NCI-H146 treated with DMSO at 0.1 percent for 48 hours (cell line): Measurements from ENCODE around the gene ENTPD7.
"Not testable (repeated sequence)": the region's sequence is repeated elsewhere in the genome, so short reads cannot be mapped to it uniquely, and the experiment has no call there.

Source experiments
- DNase-seq: peaks from one replicate; lab custom pipeline; 2025; ENCODE audit not compliant: unreplicated experiment; lab: John Stamatoyannopoulos, UW

ENTPD7 gene

GRCh38 chr10:99659031-99659867, at the start of gene ENTPD7:
ENTPD7 (plus strand) TSS chr10:99659509; CDS start chr10:99659957, 448 bp downstream.
- peak; percentile 92 for DNase-seq

DNA sequence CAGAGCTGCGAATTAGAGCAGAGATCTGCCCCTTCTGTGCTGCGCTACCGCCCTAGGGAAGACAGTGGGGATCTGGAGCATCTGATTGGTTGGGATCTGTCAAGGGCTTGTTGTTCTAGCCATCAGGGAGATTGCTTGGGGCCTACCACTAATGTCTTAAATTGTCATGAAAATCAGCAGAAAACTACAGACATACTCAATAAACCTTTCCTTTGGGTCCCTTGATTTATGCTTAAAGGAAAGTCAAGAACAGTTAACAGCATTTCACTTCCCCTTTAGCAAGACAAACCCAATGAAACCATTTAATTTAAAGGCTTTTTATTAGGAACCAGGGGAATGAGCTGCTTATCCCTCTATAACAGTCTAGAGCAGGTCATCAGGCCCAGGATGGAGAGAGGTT, 49.1 kb upstream of the ENTPD7 start:
- DNase-seq, result no peak

DNA sequence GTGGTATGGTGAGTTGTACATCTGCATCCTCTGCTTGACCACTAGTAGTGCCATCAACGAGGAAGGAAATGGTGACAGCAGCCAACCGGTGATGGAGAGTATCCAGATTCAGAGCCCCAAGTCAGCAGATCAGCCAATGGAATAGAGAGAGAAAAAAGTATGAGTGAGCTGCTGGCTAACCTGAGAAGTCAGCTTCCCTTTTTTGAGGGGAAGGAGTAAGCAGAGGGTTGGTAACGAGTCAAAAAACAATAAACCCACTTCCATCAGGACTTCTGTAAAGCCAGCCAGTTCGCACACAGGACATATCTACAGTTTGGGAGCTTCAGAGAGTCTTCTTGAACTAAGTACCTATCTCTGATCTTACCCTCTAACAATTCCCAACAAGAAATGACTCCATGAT, 48.0 kb upstream of the ENTPD7 start:
- DNase-seq, result no peak

DNA sequence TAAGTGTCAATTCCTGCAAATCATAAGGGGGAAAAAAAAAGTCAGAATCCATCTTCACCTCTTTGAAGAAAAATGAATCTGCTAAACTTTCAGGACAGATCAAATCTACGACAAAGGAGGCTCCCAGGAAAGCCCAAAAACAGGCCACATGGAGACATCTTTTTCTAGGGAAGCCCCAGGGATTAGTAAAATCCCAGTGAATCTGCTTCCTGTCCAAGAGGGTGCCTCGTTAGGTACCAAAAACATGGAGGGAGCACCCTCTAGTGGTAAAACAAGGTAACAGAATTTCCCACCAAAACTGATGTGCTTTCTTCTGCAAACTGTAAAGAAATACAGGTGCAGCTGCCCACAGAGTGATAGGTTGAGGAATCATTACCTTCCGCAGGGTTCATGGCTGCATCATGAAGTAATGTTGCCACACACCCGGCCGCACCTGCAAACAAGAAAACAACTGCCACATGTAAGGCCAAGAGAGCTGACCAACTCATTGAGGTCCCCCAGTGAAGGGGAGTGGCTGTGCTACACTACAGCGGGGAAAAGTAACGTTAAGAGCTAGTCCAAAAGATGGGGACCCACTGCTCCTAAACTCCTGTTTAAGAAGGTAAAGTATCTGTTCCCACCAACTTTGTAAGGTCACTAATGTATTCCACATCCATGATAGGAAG, 47.0 kb upstream of the ENTPD7 start:
- DNase-seq, result peak; percentile 39

DNA sequence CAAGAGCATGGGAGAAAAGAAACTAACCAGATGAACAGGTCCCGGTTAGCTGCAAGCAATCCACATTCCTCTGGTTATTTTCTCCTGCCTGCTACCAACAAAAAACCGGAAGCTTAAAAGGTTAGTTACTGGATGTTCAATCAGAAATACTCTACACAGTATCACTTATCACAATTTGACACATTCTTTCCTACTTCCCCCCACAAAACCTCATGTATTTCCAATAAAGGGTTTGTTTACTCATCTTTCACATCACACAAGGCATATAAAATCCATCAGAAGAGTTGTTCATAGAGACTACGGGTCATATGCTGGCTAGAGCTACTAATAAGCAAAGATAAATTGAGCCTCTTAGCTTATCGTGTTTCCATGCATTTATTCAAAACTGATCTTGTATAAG, 43.9 kb upstream of the ENTPD7 start:
- no peak for DNase-seq

DNA sequence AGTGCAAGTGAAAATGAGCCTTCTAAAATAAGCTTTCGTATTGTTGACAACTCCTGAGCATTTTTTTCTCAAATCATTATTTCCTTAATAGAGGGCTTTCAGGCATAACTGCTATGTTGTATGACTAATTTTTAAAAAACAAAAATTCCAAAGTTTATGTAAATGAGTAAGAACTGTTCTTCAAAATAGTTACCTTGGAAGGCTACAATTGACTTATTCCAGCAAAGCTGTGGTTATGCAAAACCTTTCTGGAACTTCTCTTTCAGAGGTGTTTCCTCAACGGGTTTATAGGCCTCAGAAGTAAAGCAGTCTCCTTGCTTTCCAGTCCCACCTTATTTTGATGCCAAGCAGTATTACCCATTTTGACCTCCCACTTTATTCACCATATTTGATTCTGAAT, 41.6 kb upstream of the ENTPD7 start:
- DNase-seq, result no peak

GRCh38 chr10:99619090-99619800, 40.1 kb upstream of the ENTPD7 start:
- DNase-seq, result no peak

DNA sequence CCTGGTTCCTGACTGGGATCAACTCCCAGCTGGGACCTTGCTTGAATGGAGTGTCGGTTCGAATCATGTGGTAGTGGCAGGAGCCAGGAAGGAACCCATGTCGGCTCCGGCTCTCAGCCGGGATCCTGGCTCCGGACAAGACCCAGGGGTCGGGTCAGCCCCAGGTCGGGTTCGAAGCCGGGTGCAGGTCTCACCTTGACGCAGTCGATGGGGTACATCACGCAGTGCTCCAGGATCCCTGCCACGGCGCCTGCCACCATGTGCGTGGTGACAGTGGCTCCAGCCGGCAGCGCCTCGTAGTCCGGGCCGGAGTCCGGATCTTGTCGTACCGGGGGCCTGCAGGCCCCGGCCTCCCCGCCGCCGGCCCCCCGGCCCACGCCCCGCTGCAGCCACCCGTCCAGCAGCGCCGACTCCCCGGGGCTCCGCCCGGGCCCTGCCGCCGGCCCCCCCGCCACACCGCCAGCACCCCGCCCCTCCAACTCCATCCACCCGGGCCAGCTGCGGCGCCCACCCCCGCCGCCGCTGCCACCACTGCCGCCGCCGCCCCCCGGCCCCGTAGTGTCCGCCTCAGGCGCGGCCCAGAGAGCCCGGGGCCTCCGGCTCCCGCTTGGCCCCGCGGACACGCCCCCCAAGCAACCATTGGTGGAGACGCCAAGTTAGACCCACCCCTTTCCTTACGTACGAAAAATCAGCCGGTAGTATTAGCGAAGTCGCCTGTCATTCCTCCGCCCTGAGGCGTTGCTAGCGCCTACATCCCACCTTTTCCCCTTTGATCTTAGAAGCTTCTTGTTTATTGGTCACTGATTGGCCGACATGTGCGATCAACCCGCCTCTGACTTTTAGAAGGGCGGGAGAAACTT, 39.2 kb upstream of the ENTPD7 start, which contains the start of gene SLC25A28:
SLC25A28 (minus strand) TSS at position 589 of the 860 bp plus-strand sequence; CDS start at position 485, 104 bp downstream.
- peak; percentile 99 for DNase-seq

- peak; percentile 78 for DNase-seq
These were observed 38.4 kb upstream of the ENTPD7 start for GRCh38 chr10:99620711-99621453.

DNA sequence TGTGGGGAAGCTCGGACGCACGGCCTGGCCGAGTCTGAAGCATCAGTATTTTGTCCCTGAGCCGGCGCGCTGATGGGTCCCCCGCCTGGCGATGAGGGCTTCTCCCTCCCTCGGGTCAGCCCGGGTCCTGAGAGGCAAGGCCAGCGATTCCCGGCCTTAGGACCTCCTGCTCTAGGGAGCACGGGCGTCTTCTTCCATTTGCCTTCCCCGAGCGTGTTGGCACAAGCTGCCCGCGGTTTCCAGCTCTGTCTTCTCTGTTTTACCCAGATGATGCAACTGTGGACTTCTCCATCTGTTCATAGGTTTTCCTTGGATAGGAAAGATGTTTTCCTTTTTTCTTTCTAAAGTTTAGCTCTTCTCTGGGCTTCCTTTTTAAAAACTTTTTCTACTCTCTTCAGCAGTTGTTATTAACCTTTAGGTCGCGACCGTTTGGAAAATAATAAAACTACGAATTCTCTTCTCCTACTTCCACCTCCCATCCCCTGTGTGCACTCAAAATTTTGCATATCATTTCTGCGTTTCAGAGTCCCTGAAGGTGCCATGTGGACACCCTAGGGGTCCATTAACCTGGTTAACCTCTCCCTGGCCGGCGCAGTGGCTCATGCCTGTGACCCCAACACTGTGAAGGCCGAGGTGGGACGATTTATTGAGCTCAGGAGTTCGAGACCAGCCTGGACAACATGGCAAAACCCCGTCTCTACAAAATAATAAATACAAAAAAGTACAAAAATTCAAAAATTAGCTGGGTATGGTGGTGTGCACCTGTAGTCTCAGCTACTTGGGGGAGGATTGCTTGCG, 37.7 kb upstream of the ENTPD7 start:
- no peak for DNase-seq

DNA sequence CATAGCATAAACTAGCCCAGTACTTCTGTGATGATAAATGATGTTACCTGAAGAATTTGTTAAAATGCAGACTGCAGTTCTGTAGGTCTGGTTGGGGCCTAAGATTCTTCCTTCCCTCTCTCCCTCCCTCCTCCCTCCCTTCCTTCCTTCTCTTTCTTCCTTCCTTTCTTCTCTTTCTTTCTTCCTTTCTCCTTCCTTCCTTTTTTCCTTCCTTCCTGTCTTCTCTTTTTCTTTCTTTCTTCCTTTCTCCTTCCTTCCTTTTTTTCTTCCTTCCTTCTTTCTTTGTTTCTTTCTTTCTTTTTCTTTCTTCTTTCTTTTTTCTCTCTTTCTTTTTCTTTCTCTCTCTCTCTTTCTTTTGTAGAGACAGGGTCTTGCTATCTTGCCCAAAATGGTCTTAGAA, 35.4 kb upstream of the ENTPD7 start:
- no peak for DNase-seq

DNA sequence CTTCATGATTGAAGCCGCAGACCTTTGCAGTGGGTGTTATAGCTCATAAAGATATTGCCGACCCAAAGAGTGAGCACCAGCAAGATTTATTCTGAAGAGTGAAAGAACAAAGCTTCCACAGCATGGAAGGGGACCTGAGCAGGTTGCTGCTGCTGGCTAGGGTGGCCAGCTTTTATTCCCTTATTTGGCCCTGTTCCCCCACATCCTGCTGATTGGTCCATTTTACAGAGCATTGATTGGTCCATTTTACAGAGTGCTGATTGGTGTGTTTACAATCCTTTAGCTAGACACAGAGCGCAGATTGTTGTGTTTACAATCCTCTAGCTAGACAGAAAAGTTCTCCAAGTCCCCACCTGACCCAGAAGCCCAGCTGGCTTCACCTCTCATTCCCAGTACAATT, 34.2 kb upstream of the ENTPD7 start:
- DNase-seq, result not testable (repeated sequence)

DNA sequence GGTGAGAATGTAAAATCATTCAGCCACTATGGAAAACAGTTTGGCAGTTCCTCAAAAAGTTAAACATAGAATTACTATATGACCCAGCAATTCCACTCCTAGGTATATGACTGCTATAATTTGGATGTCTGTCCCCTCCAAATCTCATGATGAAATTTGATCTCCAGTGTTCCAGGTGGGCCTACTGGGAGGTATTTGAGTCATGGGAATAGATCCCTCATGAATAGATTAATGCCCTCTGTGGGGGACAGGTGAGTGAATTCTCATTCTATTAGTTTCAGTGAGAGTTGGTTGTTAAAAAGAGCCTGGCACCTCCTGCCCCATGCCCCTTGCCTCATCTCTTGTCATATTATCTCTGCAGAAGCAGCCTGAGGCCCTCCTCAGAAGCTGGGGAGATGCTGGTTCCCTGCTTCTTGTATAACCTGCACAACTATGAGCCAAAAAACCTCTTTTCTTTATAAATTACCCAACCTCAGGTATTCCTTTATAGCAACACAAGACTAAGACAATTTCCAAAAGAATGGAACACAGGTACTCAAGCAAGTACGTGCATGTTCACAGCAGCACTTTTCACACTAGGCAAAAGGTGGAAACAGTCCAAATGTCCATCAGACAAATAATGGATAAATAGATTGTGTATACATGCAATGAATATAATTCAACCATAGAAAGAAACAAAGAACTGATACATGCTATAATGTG, 30.2 kb upstream of the ENTPD7 start:
- DNase-seq, result no peak

- no peak for DNase-seq
These were observed 29.7 kb upstream of the ENTPD7 start for GRCh38 chr10:99629625-99629978.

DNA sequence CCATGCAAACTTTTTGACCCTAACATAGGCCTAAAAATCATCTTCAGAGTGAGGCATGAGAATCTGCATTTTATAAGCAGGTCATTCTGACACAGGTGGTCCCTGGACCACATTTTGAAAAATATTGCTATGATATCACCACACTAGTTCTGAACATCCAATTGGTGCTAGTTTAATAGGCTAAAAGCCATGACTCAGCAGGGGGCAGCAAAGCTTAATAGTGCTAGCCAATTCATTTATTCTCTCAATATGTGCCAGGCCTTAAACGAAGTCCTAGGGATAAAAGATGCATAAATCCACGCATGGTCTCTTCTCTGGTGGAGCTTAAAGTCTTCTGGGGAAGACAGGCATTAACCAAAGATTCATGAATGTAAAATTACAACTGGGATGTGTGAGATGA, 28.9 kb upstream of the ENTPD7 start:
- no peak for DNase-seq

GRCh38 chr10:99630991-99631390, 28.3 kb upstream of the ENTPD7 start:
- DNase-seq, result no peak

DNA sequence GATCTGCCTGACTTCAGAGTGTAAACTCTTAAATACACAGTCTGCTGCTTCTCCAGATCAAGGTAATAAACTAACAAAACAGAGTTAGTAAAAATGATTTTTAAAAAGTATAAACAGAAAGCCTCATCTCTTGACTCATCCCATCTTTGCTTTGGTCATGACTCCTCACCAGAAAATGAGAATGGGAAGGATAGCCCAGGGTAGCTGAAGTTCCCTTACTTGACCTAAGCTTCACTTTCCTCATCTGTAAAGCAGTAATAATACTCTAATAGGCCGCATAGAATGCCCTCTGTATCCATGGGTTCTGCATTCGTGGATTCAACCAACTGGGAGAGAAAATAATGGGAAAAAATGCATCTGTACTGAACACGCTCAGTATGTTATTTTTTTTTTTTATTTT, 27.8 kb upstream of the ENTPD7 start:
- DNase-seq, result no peak

GRCh38 chr10:99633832-99634231, 25.5 kb upstream of the ENTPD7 start:
- DNase-seq, result no peak
